IPS-NIHi11 (cell line): ENCODE data around the gene GSTM5.
"Not testable (repeated sequence)": the region's sequence is repeated elsewhere in the genome, so short reads cannot be mapped to it uniquely, and the experiment has no call there.

Experiments used
- DNase-seq: peaks from one replicate; pipeline ENCODE4 v3.0.0; 2012; ENCODE audit warnings: mixed read lengths, low spot score

The GSTM5 gene

DNA sequence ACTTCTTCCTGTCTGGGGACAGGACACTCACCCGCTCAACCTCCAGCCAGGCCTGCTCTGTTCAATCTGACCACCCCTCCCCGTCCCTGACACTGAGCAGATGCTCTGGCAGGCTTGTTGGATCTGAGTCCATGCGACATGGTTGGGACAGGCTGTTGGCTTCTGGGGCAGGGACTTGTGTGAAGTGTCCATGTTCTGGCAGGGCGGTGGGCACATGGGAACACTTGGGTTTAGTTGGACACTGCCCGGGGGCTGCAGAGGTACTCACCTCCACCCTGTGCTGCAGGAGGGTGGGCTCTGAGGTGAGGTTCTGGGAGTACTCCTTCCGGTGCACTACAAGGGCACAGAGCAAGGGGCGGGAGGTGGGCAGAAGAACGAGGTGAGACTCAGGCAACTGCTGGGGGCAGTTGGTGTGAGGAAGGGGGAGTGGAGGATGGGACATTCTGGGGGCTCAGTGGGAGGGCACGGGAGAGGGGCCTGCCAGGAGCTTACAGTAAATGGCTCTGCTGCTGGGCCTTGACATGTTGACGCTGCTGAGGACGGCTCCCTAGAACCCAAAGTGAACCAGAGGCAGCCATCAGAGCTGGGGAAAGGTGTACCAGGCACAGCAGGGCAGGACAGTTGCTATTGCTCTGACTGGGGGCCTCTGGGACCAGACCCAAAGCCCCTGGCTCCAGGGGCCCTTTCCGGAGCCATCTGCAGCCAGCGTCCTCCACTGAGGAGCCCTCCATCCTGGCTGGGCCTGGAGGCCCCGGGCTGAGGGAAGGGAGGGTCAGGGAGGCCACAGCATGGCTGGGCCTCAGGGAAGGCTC, 49.4 kb downstream of the GSTM5 start:
- DNase-seq = no peak

DNA sequence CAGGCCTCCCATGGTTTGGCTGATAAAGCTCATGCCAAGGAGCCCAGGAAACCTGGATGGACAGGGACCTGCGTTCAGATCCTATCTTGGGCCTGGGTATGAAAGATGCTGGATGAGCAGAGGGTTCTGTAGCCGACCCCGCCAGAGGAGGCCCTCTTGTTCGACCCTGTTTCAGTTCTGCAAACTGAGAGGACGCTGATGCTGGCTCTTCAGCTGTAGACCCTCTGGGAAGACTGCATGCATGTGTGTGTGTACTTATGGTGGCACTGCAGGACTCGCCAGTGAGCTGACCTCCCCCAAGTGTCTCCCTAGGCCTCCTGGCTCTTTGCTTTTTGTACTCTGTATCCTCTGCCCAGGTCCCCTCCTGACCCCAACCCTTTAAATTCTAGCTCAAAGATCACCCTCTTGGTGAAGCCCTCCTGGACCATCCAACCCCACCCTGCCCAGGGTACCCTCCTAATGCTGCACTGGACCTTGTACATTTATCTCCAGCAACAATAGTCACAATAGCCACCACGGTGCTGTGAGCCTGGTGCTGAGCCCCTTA, 50.1 kb downstream of the GSTM5 start:
- DNase-seq = no peak

GRCh38 chr1:109762821-109763645, 51.0 kb downstream of the GSTM5 start:
- DNase-seq = no peak

DNA sequence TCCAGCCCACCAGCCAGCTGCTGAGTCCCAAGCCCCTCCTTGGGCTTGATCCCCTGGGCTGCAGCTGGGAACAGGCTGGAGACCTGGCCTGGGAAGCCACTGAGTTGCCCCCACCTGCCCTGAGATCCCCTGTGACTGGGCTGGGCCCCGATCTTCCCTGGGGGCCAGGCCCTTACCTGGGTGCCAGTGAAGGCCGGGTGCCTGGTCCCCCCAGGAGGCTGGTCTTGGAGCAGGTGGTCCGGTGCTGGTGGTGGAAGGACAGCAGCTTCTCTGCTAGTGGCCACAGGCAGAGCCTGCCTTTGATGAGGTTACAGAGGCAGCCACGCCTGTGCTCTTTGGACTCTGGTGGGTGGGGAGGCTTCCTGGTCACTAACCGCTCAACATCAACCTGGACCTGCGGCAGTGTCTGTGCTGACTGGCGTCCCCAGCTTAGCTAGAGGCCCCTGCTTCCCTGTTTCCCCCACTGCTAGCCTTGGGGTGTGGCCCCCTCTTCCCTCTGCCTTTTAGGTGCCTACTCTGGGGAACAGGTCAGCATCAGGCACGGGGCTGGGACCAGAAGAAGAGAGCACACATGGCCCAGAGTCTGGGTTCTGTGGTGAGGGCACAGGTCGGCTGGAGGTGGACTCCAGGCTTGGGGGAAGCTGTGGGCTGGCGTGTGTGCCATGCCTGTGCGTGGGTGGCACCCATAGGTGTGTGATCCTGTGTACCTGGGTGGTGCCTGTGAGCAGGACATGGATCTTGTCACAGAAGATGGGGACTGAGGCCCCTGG, 51.8 kb downstream of the GSTM5 start, which contains the start of gene EPS8L3:
Gene EPS8L3, minus strand, starts transcription at position 278 of the 770 bp plus-strand sequence. CDS start 2,174 bp downstream, outside the sequence.
- DNase-seq = no peak

- no peak for DNase-seq
Observed at GRCh38 chr1:109764561-109765482, 52.8 kb downstream of the GSTM5 start.

- DNase-seq = no peak
Observed at GRCh38 chr1:109765483-109765815, 53.4 kb downstream of the GSTM5 start.

DNA sequence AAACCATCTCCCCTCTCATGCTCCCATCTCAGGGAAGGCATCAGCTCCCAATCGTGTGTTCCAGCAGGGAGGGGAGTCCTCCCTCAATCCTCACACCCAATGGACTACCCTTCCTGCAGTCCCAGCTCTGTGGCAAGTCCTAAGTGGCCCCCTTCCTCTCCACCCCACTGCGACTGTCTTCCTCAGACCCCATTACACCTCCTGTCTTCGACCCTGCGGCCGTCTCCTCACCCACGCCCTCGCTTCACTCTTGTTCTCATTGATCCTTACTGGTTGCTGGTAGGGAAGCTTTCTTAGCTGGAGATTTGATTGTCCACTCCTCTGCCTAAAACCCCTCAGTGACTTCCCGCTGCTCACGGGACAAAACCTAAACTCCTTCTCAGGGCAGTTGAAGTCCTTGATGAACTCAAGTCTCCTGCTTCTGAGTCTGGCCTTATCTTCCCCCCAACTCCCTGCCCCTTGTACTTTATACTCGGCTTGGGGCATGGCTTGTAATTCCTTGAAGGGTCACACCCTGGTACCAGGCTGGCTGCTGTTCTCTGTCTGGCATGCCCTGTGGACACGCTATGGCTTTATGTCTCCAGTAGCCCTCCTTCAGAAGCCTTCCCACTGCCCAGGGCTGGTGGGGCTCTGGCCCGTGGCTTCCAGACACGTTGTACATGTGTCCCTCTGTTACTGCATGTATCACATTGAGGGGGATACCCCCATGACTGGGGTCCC, 54.0 kb downstream of the GSTM5 start:
- DNase-seq = no peak

GRCh38 chr1:109766991-109767636, 55.1 kb downstream of the GSTM5 start:
- not testable (repeated sequence) for DNase-seq
